Adrenal gland (tissue), 5 donors: ENCODE measurements around the gene SIAE.

Experiments used
- CTCF ChIP-seq, 6 experiments: fragments of 450-650 bp in 4 of 6; fragments of 200-600 bp in 2 of 6; sonication (generic) in 1 of 6; IDR thresholded peaks; 1 replicate in 5 of 6; 2 replicates in 1 of 6; pipeline versions ENCODE4 v1.5.1 to v1.8.0; 2016 to 2021; ENCODE audit warnings: antibody characterized with exemption in 6 of 6, mild to moderate bottlenecking in 2 of 6, moderate library complexity in 1 of 6
- POLR2A ChIP-seq, 2 donors: fragments of 450-650 bp; IDR thresholded peaks; one replicate each; pipeline ENCODE4 v1.6.1; 2017; ENCODE audit warnings: antibody characterized with exemption in 2 of 2, mild to moderate bottlenecking in 2 of 2, moderate library complexity in 1 of 2
- donor health status: DM: no; HTN: no; CAD: no.

- TF ChIP-seq CTCF (IDR thresholded peaks at IDR 0.05), result no peak
- TF ChIP-seq POLR2A (IDR thresholded peaks at IDR 0.05), result no peak
These were observed 45.3 kb upstream of the SIAE start for GRCh38 chr11:124718801-124719200.
